Measurements from ENCODE around the gene CCDC174.
A peak's percentile ranks its signal among the peaks of the same experiment; 100 is the strongest.
"Not testable (repeated sequence)": the region's sequence is repeated elsewhere in the genome, so short reads cannot be mapped to it uniquely, and the experiment has no call there.

Gene CCDC174

GRCh38 chr3:14649466-14649865 is 2.1 kb upstream of the CCDC174 start:
- Histone ChIP-seq H3K79me2 (ENCODE audit: low read length) (peaks cover 28% of the 10 kb centered on the region), H3F3A (ENCODE audit: insufficient read depth, low read length) (no peaks in the 10 kb centered on the region), H3K4me3 (ENCODE audit: low read length) (no peak overlapping the region), H3K4me2 (ENCODE audit: low read depth, low read length) (no peak overlapping the region), H4K20me1 (ENCODE audit: insufficient read depth, low read length) (no peaks in the 10 kb centered on the region), H3K27me3 (replicated peaks; ENCODE audit: insufficient read depth, low read length) (no peaks in the 10 kb centered on the region), H3K36me3 (replicated peaks; ENCODE audit: insufficient read depth, low read length) (peaks cover 3% of the 10 kb centered on the region; the same call in 1 of the 2 replicates), H3K9me3 (replicated peaks; ENCODE audit: insufficient read depth, low read length) (no peaks in the 10 kb centered on the region), H2AFZ (ENCODE audit: low read length) (no peak overlapping the region), H3K9ac (ENCODE audit: low read length) (no peak overlapping the region), H3K4me1 (ENCODE audit: low read length) (peaks cover 6% of the 10 kb centered on the region; the same call in 1 of the 2 replicates), H3K9me2 (replicated peaks; ENCODE audit: insufficient read depth, low read length) (no peaks in the 10 kb centered on the region), H3K27ac (ENCODE audit: low read length) (no peak overlapping the region)
- no peak for TF ChIP-seq CTCF (IDR thresholded peaks at IDR 0.05; ENCODE audit: low read length)
- no peak for DNase-seq

GRCh38 chr3:14650193-14650592 is 1.4 kb upstream of the CCDC174 start:
- Histone ChIP-seq H3K4me2 (ENCODE audit: low read depth, low read length) (no peak overlapping the region), H3K79me2 (ENCODE audit: low read length) (peaks cover 31% of the 10 kb centered on the region), H3K27me3 (replicated peaks; ENCODE audit: insufficient read depth, low read length) (no peaks in the 10 kb centered on the region), H3F3A (ENCODE audit: insufficient read depth, low read length) (no peaks in the 10 kb centered on the region), H3K9me2 (replicated peaks; ENCODE audit: insufficient read depth, low read length) (no peaks in the 10 kb centered on the region), H3K9me3 (replicated peaks; ENCODE audit: insufficient read depth, low read length) (no peaks in the 10 kb centered on the region), H3K4me1 (ENCODE audit: low read length) (peaks cover 6% of the 10 kb centered on the region; the same call in 1 of the 2 replicates), H2AFZ (ENCODE audit: low read length) (no peak overlapping the region), H4K20me1 (ENCODE audit: insufficient read depth, low read length) (no peaks in the 10 kb centered on the region), H3K9ac (ENCODE audit: low read length) (no peak overlapping the region), H3K4me3 (ENCODE audit: low read length) (no peak overlapping the region), H3K27ac (ENCODE audit: low read length) (no peak overlapping the region), H3K36me3 (replicated peaks; ENCODE audit: insufficient read depth, low read length) (peaks cover 3% of the 10 kb centered on the region; the same call in 1 of the 2 replicates)
- no peak for DNase-seq
- TF ChIP-seq EZH2 (optimal IDR thresholded peaks at IDR 0.05; ENCODE audit: low read depth, low read length), result no peak
- no peak for TF ChIP-seq EZH2phosphoT487 (IDR thresholded peaks at IDR 0.05; ENCODE audit: low read length)
- no peak for TF ChIP-seq CTCF (IDR thresholded peaks at IDR 0.05; ENCODE audit: low read length)

GRCh38 chr3:14652360-14652907 is 872 bp downstream of the CCDC174 start:
- not testable (repeated sequence) for H4K20me1 ChIP-seq (ENCODE audit: insufficient read depth, low read length); H3K36me3 ChIP-seq (replicated peaks; ENCODE audit: insufficient read depth, low read length); H3K9me3 ChIP-seq (replicated peaks; ENCODE audit: insufficient read depth, low read length); H3K9me2 ChIP-seq (replicated peaks; ENCODE audit: insufficient read depth, low read length); H3F3A ChIP-seq (ENCODE audit: insufficient read depth, low read length); H3K4me1 ChIP-seq (ENCODE audit: low read length); H3K27me3 ChIP-seq (replicated peaks; ENCODE audit: insufficient read depth, low read length); DNase-seq
- H3K79me2 ChIP-seq (ENCODE audit: low read length), result peaks cover 31% of the 10 kb centered on the region
- H3K27ac ChIP-seq (ENCODE audit: low read length), result peak overlapping the region; percentile 55; the same call in 1 of the 2 replicates
- H3K4me3 ChIP-seq (ENCODE audit: low read length), result peak overlapping the region; percentile 75
- peak overlapping the region; percentile 85 for H2AFZ ChIP-seq (ENCODE audit: low read length)
- peak overlapping the region; percentile 82 for H3K9ac ChIP-seq (ENCODE audit: low read length)
- peak overlapping the region; percentile 84 for H3K4me2 ChIP-seq (ENCODE audit: low read depth, low read length)

- Histone ChIP-seq H3K27me3 (replicated peaks; ENCODE audit: insufficient read depth, low read length) (no peaks in the 10 kb centered on the region), H3K36me3 (replicated peaks; ENCODE audit: insufficient read depth, low read length) (peaks cover 12% of the 10 kb centered on the region), H3K4me2 (ENCODE audit: low read depth, low read length) (no peak overlapping the region), H2AFZ (ENCODE audit: low read length) (no peak overlapping the region), H4K20me1 (ENCODE audit: insufficient read depth, low read length) (no peaks in the 10 kb centered on the region), H3K79me2 (ENCODE audit: low read length) (peaks cover 21% of the 10 kb centered on the region), H3K9me2 (replicated peaks; ENCODE audit: insufficient read depth, low read length) (no peaks in the 10 kb centered on the region), H3K9ac (ENCODE audit: low read length) (no peak overlapping the region), H3K4me3 (ENCODE audit: low read length) (no peak overlapping the region), H3K27ac (ENCODE audit: low read length) (no peak overlapping the region), H3K9me3 (replicated peaks; ENCODE audit: insufficient read depth, low read length) (no peaks in the 10 kb centered on the region), H3F3A (ENCODE audit: insufficient read depth, low read length) (no peaks in the 10 kb centered on the region), H3K4me1 (ENCODE audit: low read length) (peaks cover 6% of the 10 kb centered on the region; the same call in 1 of the 2 replicates)
- TF ChIP-seq CTCF (IDR thresholded peaks at IDR 0.05; ENCODE audit: low read length) (no peak), EZH2 (optimal IDR thresholded peaks at IDR 0.05; ENCODE audit: low read depth, low read length) (no peak), EZH2phosphoT487 (IDR thresholded peaks at IDR 0.05; ENCODE audit: low read length) (no peak)
- DNase-seq, result no peak
Observed at GRCh38 chr3:14657579-14657978, 6.0 kb downstream of the CCDC174 start.

All from MM.1S (cell line).